Calu3 (cell line): ENCODE data around the gene PSMA1. TPM values are rescaled to one million over a fixed set of nuclear protein-coding genes. Genes with fewer than 3 reads are reported as not detected.

Source experiments
- BruUV-seq: library from RNA; stranded (reverse); fragments of 400-500 nt; replicated peaks from 2 replicates; lab custom pipeline; 2021; lab: Mats Ljungman, UMichigan
- CTCF ChIA-PET: fragments of 300-600 bp; sonication (Branson Sonifier 250); formaldehyde crosslinking; loops from one replicate; lab custom pipeline; 2022; ENCODE audit warnings: antibody characterized with exemption; lab: Charles Lee
- DNase-seq: peaks from one replicate; pipeline ENCODE4 v3.0.0; 2022
- H3K27ac Mint-ChIP-seq: one replicate; pipeline ENCODE4 v1.8.0; 2022; ENCODE audit warnings: mixed read lengths; ENCODE audit not compliant: unreplicated experiment
- H3K27me3 Mint-ChIP-seq: one replicate; pipeline ENCODE4 v1.8.0; 2022; ENCODE audit warnings: mixed read lengths; ENCODE audit not compliant: unreplicated experiment
- H3K36me3 Mint-ChIP-seq: one replicate; pipeline ENCODE4 v1.8.0; 2022; ENCODE audit warnings: mild to moderate bottlenecking, moderate library complexity, mixed read lengths; ENCODE audit not compliant: insufficient read depth, unreplicated experiment
- H3K4me1 Mint-ChIP-seq: one replicate; pipeline ENCODE4 v1.8.0; 2022; ENCODE audit warnings: mild to moderate bottlenecking, low read depth, mixed read lengths; ENCODE audit not compliant: unreplicated experiment
- H3K4me3 Mint-ChIP-seq: one replicate; pipeline ENCODE4 v1.8.0; 2022; ENCODE audit warnings: mild to moderate bottlenecking, low read depth, moderate library complexity, mixed read lengths; ENCODE audit not compliant: unreplicated experiment
- H3K9me3 Mint-ChIP-seq: one replicate; pipeline ENCODE4 v1.8.0; 2022; ENCODE audit warnings: low read depth, mixed read lengths; ENCODE audit not compliant: unreplicated experiment
- intact Hi-C: fragments of 100-400 bp; cut with micrococcal nuclease; formaldehyde crosslinking; loops from one replicate; pipeline ENCODE4 v1.10.0; 2022; ENCODE audit not compliant: unreplicated experiment
- total RNA-seq: library from RNA; stranded (reverse); gene quantifications from 2 replicates; pipeline ENCODE4 v1.2.3, GENCODE V29; 2022
- TF ChIP-seq, protein P1 (sequence below): fragments of 200-600 bp; IDR thresholded peaks from one replicate; pipeline ENCODE4 v1.8.0; 2022; ENCODE audit warnings: antibody characterized with exemption; ENCODE audit not compliant: unreplicated experiment

PSMA1 gene
- total RNA-seq, 1 experiment from 2014 or later = 205 TPM

DNA sequence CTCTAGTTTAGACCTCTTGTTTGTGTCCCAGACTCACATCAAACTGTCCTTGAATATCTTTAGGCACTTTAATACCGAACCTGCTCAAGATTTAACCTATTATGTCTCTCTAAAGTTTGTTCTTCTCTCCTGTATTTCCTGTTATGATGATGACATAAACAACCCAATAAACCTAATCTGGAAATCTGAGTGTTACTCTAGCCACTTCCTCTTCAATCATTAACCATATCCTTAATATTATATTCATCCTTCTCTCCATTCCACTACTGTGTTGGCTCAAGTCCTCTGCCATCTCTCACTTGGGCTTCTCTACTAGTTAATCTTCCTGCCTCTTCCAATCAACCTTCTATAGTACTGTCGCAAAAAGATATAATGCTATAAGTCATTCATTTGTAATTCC lies 56.6 kb downstream of the PSMA1 start:
- TF ChIP-seq, protein P1, sequence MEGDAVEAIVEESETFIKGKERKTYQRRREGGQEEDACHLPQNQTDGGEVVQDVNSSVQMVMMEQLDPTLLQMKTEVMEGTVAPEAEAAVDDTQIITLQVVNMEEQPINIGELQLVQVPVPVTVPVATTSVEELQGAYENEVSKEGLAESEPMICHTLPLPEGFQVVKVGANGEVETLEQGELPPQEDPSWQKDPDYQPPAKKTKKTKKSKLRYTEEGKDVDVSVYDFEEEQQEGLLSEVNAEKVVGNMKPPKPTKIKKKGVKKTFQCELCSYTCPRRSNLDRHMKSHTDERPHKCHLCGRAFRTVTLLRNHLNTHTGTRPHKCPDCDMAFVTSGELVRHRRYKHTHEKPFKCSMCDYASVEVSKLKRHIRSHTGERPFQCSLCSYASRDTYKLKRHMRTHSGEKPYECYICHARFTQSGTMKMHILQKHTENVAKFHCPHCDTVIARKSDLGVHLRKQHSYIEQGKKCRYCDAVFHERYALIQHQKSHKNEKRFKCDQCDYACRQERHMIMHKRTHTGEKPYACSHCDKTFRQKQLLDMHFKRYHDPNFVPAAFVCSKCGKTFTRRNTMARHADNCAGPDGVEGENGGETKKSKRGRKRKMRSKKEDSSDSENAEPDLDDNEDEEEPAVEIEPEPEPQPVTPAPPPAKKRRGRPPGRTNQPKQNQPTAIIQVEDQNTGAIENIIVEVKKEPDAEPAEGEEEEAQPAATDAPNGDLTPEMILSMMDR = no peak
- H3K27me3 Mint-ChIP-seq = no peaks in the 10 kb centered on the region
- CTCF ChIA-PET = no interaction called here
- no peaks in the 10 kb centered on the region for H3K9me3 Mint-ChIP-seq
- BruUV-seq = no TSS peak
- DNase-seq = no peak
- H3K4me3 Mint-ChIP-seq = no peak overlapping the region
- intact Hi-C loops = no loop called here
- H3K27ac Mint-ChIP-seq = no peak overlapping the region
- H3K4me1 Mint-ChIP-seq = no peaks in the 10 kb centered on the region
- H3K36me3 Mint-ChIP-seq = peaks cover 7% of the 10 kb centered on the region

GRCh38 chr11:14460147-14460546 lies 60.0 kb downstream of the PSMA1 start:
- H3K36me3 Mint-ChIP-seq = peaks cover 22% of the 10 kb centered on the region
- no peaks in the 10 kb centered on the region for H3K4me1 Mint-ChIP-seq
- no peak overlapping the region for H3K27ac Mint-ChIP-seq
- CTCF ChIA-PET = interaction anchor here (0.6 kb wide), 1 partner anchor 99 kb away, joined by 5 read pairs; no protein-coding TSS in a partner anchor
- no peak overlapping the region for H3K4me3 Mint-ChIP-seq
- no peaks in the 10 kb centered on the region for H3K27me3 Mint-ChIP-seq
- no TSS peak for BruUV-seq
- intact Hi-C loops = no loop called here
- H3K9me3 Mint-ChIP-seq = no peaks in the 10 kb centered on the region
- no peak for DNase-seq
- TF ChIP-seq, protein P1 = no peak

DNA sequence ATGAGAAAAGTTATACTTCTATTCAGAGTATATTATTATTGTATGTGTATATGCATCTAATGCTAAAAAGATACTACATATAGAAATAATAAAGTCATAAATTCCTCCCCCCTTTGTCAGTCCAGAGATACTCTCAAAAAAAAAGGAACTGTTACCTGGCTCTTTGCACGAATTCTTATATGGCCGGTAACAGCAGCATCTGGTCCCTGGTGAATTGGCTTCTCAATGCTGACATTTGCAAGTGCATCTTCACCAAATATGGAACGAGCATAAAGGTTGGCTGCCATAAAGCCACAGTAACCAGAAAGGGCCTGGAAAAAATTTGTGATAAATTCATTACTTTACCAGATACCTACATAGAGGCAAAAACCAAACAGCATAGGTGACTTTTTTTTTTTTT lies 61.8 kb downstream of the PSMA1 start:
- TF ChIP-seq, protein P1 = no peak
- CTCF ChIA-PET = interaction anchor here (0.7 kb wide), 1 partner anchor 36 kb away, joined by 3 read pairs; no protein-coding TSS in a partner anchor
- Mint-ChIP-seq H3K36me3 (peaks cover 34% of the 10 kb centered on the region), H3K4me3 (no peak overlapping the region), H3K27ac (no peak overlapping the region), H3K9me3 (no peaks in the 10 kb centered on the region), H3K4me1 (no peaks in the 10 kb centered on the region), H3K27me3 (no peaks in the 10 kb centered on the region)
- no TSS peak for BruUV-seq
- intact Hi-C loops = no loop called here
- DNase-seq = no peak

- Mint-ChIP-seq H3K36me3 (peaks cover 40% of the 10 kb centered on the region), H3K27ac (no peak overlapping the region), H3K4me3 (no peak overlapping the region), H3K27me3 (no peaks in the 10 kb centered on the region), H3K4me1 (no peaks in the 10 kb centered on the region), H3K9me3 (no peaks in the 10 kb centered on the region)
- TF ChIP-seq, protein P1 = no peak
- BruUV-seq = no TSS peak
- DNase-seq = no peak
- CTCF ChIA-PET = interaction anchor here (0.6 to 2.4 kb wide), 22 partner anchors 10 to 1240 kb away, joined by 3 to 56 read pairs (median 4); partner anchors contain the start of gene COPB1
- intact Hi-C loops = loop anchor here (1.0 kb wide), 1 partner anchor 156 kb away; no protein-coding TSS in a partner anchor
Observed at GRCh38 chr11:14455648-14456430, 64.3 kb downstream of the PSMA1 start.

Other genes starting within 250 kb of the PSMA1 start
- gene RRAS2, start 161.2 kb downstream of the PSMA1 start, total RNA-seq = 37.2 and 42.8 TPM in 2 replicates
- gene COPB1, start 20.6 kb downstream of the PSMA1 start, total RNA-seq = 92.1 and 95.5 TPM in 2 replicates
- 4.5 and 4.6 TPM in 2 replicates for gene PDE3B, start 123.4 kb upstream of the PSMA1 start, total RNA-seq